Urothelium cell line (cell line): ENCODE measurements around the gene VEZF1.

Source experiments
- DNase-seq: peaks from one replicate; pipeline ENCODE4 v3.0.0; 2011; ENCODE audit warnings: low spot score, mixed read lengths
- FAIRE-seq: peaks from 2 replicates; lab custom pipeline; 2011; peaks lifted over from hg19 to GRCh38; lab: Jason Lieb, UNC

Gene VEZF1, protein sequence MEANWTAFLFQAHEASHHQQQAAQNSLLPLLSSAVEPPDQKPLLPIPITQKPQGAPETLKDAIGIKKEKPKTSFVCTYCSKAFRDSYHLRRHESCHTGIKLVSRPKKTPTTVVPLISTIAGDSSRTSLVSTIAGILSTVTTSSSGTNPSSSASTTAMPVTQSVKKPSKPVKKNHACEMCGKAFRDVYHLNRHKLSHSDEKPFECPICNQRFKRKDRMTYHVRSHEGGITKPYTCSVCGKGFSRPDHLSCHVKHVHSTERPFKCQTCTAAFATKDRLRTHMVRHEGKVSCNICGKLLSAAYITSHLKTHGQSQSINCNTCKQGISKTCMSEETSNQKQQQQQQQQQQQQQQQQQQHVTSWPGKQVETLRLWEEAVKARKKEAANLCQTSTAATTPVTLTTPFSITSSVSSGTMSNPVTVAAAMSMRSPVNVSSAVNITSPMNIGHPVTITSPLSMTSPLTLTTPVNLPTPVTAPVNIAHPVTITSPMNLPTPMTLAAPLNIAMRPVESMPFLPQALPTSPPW

DNA sequence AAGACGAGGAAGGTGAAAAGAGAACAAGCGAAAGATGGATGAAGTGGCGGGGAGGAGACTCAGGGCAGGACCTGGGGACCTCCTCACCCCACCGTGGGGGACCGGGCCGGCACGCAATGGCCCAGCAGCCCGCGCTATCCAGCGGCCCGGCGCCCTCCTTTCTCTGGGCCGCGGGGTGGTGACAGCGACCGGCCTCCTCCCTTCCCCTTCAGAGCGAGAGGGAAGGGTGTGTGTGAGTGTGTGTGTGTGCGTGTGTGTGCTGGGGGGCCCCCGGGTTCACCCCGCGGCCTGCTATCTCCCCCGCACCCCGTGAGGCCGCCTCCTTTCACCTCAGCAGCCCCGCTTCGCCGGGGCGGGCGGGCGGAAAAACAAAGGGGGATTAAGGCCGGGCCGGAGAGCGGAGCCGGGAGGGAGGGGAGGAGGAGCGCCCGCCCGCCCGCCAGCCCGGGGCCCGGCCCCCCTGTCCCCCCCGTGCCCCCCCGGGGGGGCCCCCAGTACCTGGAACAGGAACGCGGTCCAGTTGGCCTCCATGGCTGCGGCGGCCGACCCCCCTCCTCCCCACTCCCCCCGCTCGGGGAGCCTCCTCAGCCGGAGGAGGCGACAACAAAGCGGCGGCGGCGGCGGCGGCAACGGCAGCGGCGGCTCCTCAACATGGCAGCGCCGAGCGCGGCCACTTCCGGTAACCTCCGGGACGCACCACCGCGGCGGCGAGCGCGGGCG is at the start of gene VEZF1:
VEZF1 (minus strand) TSS at position 674 of the 720 bp plus-strand sequence; CDS start at position 531, 143 bp downstream.
- no peak for FAIRE-seq

DNA sequence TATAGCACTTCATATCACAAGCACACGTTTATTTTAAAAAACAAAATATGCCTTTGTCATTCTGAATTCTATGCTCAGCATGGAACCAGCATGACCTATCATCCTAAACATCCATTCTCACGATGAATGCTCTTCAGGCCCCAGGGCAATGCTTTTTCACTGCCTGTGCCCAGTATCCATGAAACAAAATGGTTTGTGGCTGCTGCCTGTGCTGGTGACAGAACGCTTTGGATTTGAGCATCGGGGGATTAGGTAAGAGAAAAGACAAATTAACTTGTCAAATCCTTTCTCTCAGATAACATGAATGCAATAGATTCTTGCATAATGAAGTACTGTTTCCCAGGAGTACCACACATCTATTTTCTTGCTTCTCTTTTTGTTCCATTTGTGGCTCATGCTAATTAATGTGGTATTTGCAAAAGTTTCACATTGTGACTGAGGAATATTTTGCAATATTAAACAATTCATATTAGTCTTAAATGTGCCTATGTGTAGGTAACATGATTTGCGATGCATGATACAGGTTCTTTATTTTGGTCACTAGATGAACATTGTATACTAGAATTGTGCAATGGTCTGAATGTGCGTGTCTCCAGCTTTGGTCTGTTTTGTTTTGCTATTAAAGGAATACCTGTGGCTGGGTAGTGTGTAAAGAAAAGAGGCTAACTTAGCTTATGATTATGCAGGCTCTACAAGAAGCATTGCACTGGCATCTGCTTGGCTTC is 44.8 kb upstream of the VEZF1 start:
- FAIRE-seq (peak; percentile 78), DNase-seq (no peak)

More for the DNA sequence above, at the start of gene VEZF1:
- DNase-seq: peak; percentile 91

DNA sequence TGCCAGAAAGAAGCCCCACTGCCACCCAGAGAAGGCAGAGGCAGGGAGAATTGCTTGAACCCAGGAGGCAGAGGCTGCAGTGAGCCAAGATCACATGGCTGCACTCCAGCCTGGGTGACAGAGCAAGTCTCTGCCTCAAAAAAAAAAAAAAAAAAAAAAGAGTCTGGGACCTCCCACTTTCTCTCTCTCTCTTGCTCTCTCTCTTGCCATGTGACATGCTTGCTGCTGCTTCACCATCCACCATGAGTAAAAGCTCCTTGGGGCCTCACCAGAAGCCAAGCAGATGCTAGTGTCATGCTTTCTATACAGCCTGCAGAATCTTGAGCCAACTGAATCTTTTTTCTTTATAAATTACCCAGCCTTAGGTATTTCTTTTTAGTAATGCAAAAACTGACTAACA is 40.5 kb upstream of the VEZF1 start:
- no peak for DNase-seq
- FAIRE-seq: no peak

DNA sequence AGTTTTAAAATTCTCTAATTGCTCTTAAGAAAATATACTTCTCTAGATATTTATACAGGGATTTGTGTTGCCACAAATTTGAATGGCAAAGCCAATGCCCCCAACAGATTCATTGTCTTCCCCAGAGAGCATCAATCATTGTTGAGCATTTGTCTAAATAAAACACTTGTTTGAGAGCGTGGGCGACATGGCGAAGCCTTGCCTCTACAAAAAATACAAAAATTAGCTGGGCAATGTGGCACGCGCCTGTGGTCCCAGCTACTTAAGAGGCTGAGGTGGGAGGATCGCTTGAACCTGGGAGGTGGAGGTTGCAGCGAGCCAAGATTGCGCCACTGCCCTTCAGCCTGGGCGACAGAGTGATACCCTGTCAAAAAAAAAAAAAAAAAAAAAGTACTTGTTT is 32.3 kb upstream of the VEZF1 start:
- no peak for FAIRE-seq

DNA sequence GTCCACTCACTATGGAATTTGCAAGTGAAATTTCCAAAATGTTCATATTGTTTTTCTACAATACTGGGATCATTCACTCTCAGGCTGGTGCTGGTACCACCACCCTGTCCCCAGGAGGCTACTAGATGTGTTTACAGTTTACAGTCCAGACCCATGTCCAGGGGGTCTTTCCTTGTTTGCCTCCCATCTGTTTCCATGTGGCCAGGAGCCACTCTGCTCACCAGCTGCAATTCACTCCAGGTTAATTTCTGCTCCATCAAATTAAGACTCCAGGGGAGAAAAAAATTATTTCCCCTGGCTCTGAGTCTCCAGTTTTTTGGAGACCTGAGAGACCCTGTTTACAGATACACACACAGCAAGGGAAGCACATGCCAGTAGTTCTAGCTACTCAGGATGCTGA is 31.5 kb upstream of the VEZF1 start:
- no peak for DNase-seq
- FAIRE-seq: no peak

More for the DNA sequence above, 32.3 kb upstream of the VEZF1 start:
- no peak for DNase-seq

DNA sequence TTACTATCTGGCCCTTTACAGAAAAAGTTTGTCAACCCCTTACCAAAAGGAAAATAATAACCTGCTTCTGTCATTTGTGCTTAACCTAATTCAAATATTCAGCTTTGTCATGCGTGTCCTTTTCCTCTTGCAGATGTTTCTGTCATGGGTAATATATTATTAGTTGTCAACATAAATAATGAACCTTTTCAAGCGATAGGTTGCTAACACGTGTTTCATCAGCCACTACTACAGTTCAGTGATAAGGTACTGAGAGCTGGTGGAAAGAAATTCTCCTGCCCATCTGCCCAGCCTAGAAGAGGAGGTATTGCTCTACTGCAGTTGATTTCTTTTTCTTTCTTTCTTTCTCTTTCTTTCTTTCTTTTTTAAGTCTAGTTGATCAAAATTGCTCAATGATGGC is 31.0 kb upstream of the VEZF1 start:
- DNase-seq: no peak
- no peak for FAIRE-seq

DNA sequence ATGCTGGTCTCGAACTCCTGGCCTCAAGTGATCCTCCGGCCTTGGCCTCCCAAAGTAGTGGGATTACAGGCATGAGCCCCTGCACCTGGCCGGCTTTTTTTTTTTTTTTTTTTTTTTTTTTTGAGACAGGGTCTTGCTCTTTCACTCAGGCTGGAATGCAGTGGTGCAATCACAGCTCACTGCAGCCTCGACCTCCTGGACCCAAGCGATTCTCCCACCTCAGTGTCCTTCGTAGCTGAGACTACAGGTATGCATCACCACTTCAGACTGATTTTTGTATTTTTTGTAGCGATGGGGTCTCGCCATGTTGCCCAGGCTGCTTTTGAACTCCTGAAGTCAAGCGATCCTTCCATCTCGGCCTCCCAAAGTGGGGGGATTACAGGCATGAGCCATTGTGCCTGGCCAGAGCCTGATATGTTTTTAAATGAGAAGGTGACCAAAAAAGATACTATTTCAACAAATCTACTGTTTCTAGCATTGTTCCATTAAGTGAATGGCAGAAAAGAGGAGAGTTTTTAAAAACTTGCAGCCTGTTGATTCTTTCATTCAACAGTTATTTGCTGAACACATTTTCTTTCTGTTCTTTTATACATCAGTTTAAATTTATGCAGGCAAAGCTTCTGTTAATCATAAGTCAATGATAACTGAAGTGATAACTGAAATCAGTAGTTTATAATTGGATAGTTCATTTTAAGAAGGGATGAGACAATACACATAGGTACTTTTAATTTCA is 22.2 kb upstream of the VEZF1 start:
- no peak for FAIRE-seq
- no peak for DNase-seq

DNA sequence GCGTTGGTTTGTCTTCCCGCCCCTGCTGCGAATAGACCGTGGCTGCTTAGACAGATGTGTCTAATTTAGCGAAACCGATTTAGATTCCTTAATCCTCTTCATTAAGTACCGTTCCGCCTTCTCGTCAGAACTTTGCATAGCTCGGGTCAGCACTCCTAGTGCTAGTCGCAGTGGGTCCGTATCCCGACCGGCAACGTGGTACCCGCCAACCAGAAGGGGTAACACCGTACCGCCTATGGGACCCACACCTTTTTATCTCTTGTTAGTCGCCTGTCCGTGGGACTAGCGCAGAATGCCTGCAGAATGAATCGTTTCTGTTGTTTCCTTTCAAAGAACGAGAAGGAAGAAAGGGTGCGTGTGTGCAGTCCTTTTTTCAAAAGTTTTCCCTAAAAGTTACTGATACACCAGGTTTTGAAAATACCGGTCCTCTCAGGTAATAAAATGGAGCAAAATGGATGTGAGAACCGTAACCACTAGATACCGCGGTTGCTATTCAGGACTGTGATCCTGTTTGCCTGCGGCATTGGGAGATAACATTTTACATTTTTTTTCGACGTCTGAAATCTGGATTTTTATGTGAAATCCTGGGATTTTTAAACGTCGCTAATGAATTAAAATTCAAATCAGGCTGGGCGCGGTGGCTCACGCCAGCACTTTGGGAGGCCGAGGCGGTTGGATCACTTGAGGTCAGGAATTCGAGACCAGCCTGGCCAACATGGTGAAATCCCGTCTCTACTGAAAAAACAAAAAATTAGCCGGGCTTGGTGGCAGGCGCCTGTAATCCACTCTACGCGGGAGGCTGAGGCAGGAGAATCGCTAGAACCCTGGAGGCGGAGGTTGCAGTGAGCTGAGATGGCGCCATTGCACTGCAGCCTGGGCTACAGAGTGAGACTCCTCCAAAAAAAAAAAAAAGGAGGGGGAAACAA is 20.0 kb upstream of the VEZF1 start:
- FAIRE-seq (no peak), DNase-seq (no peak)

DNA sequence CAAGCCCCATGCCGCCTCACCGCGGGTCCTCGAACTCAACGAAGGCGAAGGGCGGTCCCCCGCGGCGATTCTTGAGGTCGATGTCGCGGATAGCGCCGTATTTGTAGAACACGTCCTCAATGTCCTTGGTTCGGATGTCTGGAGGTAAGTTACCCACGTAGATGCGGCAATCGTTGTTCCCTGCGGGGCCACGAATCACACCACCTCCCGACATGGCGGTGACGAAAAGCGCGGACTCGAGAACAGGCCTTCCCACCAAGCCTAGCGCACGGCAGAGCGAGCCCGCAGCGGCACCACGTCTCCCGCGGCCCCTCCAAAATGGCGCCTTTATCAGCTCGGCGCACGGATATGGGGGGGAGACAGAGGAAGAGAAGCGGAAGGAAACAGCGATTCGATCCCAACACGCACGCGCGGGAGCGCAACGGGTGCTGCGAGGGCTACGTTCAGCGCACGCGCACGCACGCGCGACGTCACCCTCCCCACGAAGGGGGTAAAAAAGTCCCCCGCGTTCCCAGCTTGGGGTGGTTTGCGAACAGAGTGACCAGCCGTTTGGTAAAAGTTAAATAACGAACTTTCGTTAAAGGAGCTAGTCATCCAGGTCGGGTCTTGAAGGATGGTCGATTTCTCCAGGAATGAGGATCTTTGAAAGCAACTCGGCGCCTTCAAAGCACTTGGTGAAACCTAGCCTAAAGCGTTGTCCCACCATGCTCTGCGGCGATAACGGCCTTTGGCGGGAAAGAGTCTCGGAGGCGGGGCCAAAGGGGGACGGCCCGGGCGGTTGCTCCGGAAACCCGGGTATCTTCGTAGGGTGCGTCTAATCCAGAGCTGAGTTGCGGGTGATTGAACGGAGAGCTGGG is 19.1 kb upstream of the VEZF1 start, which contains the start of gene SRSF1:
SRSF1 (minus strand) TSS at position 323 of the 857 bp plus-strand sequence; CDS start at position 214, 109 bp downstream.
- DNase-seq (peak; percentile 99), FAIRE-seq (peak; percentile 97)

DNA sequence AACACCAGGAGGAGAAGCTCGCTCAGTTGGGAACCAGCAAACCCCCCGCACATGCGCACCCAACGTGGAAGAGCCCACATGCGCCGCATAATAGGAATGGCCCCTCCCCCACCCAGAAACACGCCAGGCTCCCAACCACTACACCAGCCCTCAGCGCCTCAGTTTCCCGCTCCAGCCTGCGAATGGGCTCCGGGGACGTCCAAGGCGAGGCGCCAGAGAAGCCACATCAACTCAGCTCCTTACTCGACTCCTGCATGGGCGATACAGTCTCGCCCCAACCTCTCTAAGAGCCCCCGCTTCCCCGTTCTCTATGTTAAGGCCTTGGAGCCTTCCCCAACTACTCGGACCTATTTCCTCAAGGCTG is 18.5 kb upstream of the VEZF1 start:
- DNase-seq (peak; percentile 80), FAIRE-seq (no peak)

DNA sequence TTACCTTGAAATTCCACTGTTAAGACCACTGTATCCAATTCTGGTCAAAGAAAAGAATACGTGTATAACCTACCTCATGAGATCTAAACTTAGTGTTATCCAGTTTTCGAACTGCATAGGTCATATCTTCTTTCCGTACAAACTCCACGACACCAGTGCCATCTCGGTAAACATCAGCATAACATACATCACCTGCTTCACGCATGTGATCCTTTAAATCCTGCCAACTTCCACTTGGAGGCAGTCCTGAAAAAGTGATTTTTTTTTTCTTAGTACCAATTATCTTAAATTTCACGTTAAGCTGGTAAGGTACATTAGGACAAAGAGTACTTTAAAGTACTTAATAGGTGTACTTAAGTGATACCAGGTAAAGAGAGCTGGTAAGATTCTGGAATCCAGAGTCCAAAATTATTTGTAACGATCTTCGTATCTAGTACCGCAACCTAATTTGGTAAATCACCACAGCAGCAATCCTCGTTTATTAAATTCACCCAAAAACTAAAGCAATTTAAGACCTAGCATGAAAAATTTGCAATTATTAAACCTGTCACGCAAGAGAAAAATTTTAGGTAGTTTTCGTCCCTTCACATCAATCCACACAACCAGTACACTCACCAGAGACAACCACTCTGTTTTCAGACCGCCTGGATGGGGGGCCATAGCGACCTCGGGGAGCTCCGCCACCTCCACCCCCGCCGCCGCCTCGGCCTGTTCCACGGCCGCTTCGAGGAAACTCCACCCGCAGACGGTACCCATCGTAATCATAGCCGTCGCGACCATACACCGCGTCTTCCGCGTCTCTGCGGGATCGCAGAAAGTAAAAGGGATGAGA is 17.9 kb upstream of the VEZF1 start:
- DNase-seq: no peak
- FAIRE-seq: peak; percentile 13

DNA sequence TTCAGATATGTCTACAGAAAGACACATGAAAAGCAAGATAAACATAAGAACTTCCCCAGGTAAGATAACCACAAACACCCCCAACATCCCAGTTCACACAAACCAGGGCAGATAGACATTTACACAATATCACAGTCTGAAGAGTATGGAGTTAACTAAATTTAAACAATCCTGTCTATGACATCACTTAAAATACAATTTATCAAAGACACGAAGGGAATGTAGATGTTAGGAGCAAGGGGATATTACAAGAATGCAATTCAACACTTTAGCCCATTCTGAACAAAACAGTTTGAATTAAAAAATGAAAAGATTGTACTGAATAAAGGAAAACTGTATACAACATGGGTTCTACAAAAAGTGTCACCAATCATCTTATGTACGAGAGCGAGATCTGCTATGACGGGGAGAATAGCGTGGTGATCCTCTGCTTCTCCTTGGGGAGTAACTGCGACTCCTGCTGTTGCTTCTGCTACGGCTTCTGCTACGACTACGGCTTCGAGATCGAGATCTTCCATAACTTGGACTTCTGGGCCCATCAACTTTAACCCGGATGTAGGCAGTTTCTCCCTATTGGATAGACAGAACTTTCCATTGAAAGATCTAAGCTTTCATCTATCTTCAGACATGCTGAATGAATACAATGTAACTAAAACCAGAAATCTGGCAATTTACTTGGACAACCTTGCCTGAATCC is 17.1 kb upstream of the VEZF1 start:
- peak; percentile 32 for DNase-seq
- no peak for FAIRE-seq

DNA sequence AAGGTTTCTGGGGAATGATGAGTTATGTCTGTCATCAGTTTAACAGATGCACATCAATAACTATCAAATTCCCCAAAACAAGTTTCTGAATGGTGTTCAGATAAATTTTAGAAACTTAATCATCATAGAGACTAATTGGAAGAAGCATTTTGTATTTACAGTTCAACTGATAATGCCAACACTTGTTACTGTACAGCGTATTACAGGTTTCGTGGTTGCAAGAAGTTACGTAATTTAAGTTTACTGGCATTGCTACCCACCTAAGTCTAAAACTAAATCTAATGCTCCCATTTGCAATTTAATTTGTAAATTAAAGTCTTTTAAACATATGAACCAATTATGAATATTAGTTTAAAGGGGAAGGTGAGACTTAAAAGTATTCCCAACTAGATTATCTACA is 16.0 kb upstream of the VEZF1 start:
- FAIRE-seq: no peak

DNA sequence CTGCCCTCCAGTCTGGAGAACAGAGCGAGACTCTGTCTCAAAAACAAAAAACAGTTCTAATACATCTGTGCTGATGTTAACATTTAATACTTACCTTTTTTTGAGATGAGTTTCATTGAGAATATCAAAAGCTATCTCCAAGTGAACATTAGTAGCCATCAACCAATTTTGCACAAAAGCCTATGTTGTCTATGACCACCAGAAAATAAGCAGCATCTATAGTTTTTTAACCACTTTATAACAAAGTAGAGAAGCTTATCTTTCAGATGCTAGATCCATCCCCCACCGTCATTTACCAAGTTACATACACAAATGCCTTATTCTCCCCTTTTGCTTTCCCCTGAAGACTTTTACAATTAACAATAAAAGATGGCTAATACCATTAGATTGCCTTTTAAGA is 14.9 kb upstream of the VEZF1 start:
- DNase-seq (no peak), FAIRE-seq (no peak)

More for the DNA sequence above, 16.0 kb upstream of the VEZF1 start:
- DNase-seq: no peak

DNA sequence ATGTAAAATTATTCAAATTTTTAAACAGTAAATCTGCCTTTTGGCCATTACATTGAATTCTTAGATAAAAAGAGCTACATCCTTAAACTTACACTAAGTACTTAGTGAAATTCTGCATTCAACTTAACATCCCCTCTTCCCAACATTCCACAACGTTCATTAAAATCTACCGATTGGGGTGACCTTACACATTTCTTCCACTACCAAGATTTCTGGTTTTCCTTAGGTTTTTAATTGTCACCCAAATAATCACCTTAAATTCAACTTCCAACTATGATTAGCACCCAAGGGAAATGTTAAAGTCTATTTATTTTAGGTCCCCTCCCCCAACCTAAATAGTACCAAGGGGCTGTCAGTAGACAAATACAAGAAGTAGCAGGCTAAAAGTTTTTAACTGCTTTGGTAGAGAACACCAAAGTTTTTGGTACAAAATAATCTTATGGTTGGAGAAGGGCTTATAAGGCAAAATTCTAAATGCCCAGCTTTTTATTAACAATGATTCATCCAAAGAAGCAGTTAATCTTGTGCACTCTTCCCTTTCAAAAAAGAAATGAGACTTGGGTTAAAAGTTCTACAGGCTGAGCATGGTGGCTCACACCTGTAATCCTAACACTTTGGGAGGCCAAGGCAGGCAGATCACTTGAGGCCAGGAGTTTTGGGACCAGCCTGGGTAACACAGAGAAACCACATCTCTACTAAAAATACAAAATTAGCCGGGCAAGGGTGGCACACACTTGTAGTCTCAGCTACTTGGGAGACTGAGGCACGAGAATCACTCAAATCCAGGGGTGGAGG is 14.3 kb upstream of the VEZF1 start:
- DNase-seq (no peak), FAIRE-seq (no peak)

DNA sequence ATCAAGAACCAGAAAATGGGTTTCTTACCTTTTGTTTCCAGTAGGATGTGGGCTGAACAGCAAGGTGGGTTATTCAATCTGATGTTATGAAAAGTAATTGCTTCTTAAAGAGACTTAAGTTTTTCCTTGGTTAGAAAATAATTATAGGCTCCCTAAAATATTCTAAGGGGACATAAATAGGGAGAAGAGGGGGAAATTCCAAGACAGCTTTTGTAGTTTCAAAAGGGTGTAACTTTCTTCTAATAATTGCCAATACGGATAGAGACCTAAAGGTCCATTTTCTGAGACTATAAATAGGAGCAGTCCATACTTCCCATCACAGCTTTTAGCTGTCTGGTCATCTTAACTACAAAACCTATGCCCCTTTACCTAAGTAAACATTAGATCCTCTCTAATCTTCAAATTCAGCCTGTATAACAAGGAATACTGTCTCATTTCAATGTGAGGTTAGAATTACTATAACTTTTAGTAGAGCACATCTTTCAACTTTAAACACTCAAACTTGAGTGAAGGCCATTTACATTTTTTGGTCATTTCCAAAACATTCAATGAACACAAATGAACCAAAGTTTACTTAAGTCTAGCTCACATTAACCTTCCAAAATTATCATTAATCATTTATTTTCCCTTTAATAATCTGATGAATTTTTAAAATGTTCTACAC is 13.5 kb upstream of the VEZF1 start:
- FAIRE-seq (no peak), DNase-seq (no peak)
